Kidney (tissue), 14 donors: ENCODE data around the gene IGF1. TPM values are rescaled to one million over a fixed set of nuclear protein-coding genes. Genes with fewer than 3 reads are reported as not detected.
A peak's percentile ranks its signal among the peaks of the same experiment; 100 is the strongest.

ENCODE experiments used
- DNase-seq, 5 donors: peaks; one replicate each; pipeline ENCODE4 v3.0.0-alpha.2; 2013 to 2020
- FAIRE-seq: peaks from 2 replicates; lab custom pipeline; 2012; peaks lifted over from hg19 to GRCh38; lab: Jason Lieb, UNC
- H3K27ac ChIP-seq, 2 donors: one replicate each; pipeline ENCODE4 v1.7.0; 2013; ENCODE audit warnings: low read depth in 2 of 2, low read length in 2 of 2, inconsistent platforms in 1 of 2
- H3K27me3 ChIP-seq: one replicate; pipeline ENCODE4 v1.7.1; 2013; ENCODE audit warnings: low read length, inconsistent platforms; ENCODE audit not compliant: control insufficient read depth, insufficient read depth
- H3K36me3 ChIP-seq, 3 donors: one replicate each; pipeline versions ENCODE4 v1.7.0 to v1.7.1; 2013; ENCODE audit warnings: low read length in 3 of 3, control low read depth in 1 of 3, inconsistent platforms in 1 of 3; ENCODE audit not compliant: insufficient read depth in 3 of 3, control insufficient read depth in 2 of 3
- H3K4me1 ChIP-seq, 3 donors: one replicate each; pipeline versions ENCODE4 v1.7.0 to v1.7.1; 2013; ENCODE audit warnings: low read length in 3 of 3, inconsistent platforms in 1 of 3, low read depth in 1 of 3; ENCODE audit not compliant: control insufficient read depth in 2 of 3, insufficient read depth in 2 of 3
- H3K4me3 ChIP-seq, 3 donors: one replicate each; pipeline versions ENCODE4 v1.7.0 to v1.8.1; 2013; ENCODE audit warnings: low read length in 3 of 3, control low read depth in 1 of 3, inconsistent platforms in 1 of 3
- H3K9ac ChIP-seq, 3 donors: one replicate each; pipeline versions ENCODE4 v1.7.0 to v1.7.1; 2013; ENCODE audit warnings: low read length in 3 of 3, control low read depth in 1 of 3, inconsistent platforms in 1 of 3
- H3K9me3 ChIP-seq, 3 donors: one replicate each; pipeline versions ENCODE4 v1.7.0 to v1.7.1; 2013; ENCODE audit warnings: low read length in 3 of 3, control low read depth in 1 of 3, inconsistent platforms in 1 of 3; ENCODE audit not compliant: control insufficient read depth in 2 of 3, insufficient read depth in 1 of 3
- intact Hi-C: fragments of 100-400 bp; cut with DNase I; formaldehyde crosslinking; loops from one replicate; pipeline ENCODE4 v1.11.1; 2022
- polyA plus RNA-seq: library from polyadenylated mRNA; stranded (reverse); fragments of 350-450 nt; fragmentation: Illumina TruSeq; extraction: RNeasy Lipid Tissue Mini Kit (QIAGEN cat#74804); gene quantifications from one replicate; pipeline ENCODE4 v1.2.3, GENCODE V29; 2014; ENCODE audit warnings: low read depth, low replicate concordance; ENCODE audit not compliant: insufficient read depth
- total RNA-seq: library from RNA; stranded (reverse); fragmentation: NEBNext Ultra II Directional; extraction: Animal tissue kit (Norgen Biotek cat#: 25700); gene quantifications from one replicate; pipeline ENCODE4 v1.2.1, GENCODE V29; 2021
- TF ChIP-seq, protein P1 (sequence below): IDR thresholded peaks from 3 replicates; pipeline ENCODE4 v1.5.1; 2012; ENCODE audit warnings: mild to moderate bottlenecking, moderate library complexity, borderline replicate concordance; ENCODE audit not compliant: insufficient read depth; ENCODE audit errors: extremely low read depth
- donor health status: control.
- donor health status: control.
- donor health status: control.
- donor health status: control.
- donor health status: control.
- donor health status: DM: yes; HTN: yes; CAD: no.
- donor health status: Normal renal cell carcinoma (clear cell type).

The IGF1 gene
- total and polyA plus RNA-seq, 2 donors from 2014 or later: 0.71 to 7.2 TPM

DNA sequence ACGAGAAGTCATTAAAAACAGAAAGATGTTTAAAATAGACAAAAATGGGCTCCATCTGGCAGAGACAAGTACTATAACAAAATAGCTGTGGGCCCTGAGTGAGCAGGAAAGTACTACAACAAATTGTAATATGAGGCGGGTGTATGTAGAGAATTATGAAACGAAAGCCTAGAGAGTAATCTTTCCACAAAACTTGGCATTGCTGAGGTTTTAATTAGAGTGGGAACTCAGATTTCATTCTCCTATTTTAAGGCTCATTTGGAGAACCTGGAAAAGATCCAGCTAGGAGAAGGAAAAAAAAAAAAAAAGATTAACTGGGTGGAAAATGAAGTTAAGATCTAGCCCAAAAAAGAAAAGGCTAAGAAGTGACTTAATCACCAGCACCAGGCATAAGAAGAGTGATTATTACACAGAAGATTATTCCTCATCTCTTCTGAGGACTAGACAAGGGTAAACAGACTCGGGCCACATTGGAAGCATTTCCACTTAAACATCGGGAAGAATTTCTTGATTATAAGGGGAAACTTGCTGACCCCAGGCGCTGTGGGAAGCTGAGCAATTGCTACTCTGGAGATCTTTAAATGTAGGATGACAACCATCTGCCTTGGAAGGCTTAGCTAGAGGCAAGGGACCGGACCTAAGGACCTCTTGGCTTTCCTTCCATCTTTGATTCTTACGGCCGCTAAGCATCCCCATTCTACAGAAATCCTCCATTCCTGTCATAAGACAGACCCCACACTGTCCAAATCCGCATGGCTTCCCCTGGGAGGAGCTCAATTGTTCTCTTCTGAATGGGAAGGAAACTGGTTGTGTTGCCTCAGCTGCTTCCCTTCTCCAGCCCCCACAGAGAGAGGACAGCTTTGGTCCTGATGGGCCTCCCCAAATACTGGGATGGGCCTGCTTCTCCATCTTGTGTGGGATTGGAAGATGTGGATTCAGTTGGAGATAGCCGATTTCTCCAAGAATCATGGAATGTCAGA is 40.6 kb downstream of the IGF1 start:
- intact Hi-C loops: no loop called here
- Histone ChIP-seq H3K9ac (no peak overlapping the region), H3K27ac (no peak overlapping the region), H3K9me3 (no peaks in the 10 kb centered on the region), H3K4me3 (no peak overlapping the region), H3K36me3 (no peaks in the 10 kb centered on the region), H3K27me3 (no peaks in the 10 kb centered on the region), H3K4me1 (no peaks in the 10 kb centered on the region)
- FAIRE-seq (no peak), DNase-seq (peak in 1 of 5 donors; percentile 44)
- TF ChIP-seq, protein P1, sequence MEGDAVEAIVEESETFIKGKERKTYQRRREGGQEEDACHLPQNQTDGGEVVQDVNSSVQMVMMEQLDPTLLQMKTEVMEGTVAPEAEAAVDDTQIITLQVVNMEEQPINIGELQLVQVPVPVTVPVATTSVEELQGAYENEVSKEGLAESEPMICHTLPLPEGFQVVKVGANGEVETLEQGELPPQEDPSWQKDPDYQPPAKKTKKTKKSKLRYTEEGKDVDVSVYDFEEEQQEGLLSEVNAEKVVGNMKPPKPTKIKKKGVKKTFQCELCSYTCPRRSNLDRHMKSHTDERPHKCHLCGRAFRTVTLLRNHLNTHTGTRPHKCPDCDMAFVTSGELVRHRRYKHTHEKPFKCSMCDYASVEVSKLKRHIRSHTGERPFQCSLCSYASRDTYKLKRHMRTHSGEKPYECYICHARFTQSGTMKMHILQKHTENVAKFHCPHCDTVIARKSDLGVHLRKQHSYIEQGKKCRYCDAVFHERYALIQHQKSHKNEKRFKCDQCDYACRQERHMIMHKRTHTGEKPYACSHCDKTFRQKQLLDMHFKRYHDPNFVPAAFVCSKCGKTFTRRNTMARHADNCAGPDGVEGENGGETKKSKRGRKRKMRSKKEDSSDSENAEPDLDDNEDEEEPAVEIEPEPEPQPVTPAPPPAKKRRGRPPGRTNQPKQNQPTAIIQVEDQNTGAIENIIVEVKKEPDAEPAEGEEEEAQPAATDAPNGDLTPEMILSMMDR: no peak

DNA sequence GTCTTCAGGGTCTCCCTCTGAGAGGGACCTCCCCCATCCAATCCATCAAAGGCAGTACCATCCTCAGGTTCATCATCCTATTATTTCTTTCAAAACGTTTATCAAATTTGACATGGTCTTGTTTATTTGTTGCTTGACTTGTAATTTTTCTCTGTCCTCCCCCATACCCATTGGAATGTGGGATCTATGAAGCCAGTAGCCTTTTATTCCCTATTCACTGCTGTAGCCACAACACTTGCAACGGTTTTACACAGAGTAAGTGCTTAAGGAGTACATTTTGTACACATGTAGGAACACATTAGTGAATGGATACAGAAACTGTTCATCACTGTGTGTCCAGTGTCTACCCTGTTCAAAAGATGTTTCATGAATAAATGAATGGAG is 41.5 kb downstream of the IGF1 start:
- Histone ChIP-seq H3K9me3 (no peaks in the 10 kb centered on the region), H3K27me3 (no peaks in the 10 kb centered on the region), H3K4me1 (no peaks in the 10 kb centered on the region), H3K36me3 (no peaks in the 10 kb centered on the region), H3K9ac (no peak overlapping the region), H3K27ac (no peak overlapping the region), H3K4me3 (no peak overlapping the region)
- intact Hi-C loops: no loop called here
- FAIRE-seq (no peak), DNase-seq (no peak)
- TF ChIP-seq, protein P1: no peak

DNA sequence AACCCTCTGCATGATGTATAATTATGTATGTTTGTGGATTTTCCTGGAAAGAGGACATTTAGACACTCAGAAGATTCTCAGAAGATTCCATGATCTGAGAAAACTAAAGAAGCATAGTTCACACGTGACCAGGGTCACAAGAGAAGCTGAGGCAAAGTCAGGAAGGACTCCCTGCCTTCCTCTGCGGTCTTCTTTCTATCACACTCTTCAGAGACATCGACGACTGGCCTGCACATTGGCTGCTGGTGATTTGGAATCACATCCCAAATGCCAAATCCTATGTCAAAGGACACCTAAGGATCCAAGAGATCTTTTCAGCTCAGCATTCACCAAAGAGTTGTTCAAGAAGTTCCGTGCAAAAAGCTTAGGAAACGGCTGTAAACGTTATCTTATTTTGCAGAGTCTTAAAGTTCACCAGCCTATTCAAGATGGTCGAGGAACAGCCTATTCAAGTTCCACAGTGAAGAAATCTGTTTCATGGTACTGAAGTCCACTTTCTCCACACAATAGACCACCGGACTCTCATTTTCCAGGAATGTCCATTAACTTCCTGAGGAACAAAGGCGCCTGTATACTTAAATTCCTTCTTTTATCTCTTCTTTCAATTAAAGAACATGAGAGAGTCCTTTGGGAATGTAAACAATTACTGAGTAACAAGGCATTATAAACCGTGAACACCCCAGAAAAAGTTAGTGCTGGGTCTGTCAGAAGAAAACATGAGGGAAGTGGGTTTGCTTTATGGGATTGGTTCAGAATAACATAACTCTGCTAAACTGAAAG is 42.1 kb downstream of the IGF1 start:
- no peak overlapping the region for H3K9ac ChIP-seq
- H3K36me3 ChIP-seq: no peaks in the 10 kb centered on the region
- FAIRE-seq (no peak), DNase-seq (no peak)
- H3K4me3 ChIP-seq: no peak overlapping the region
- no peaks in the 10 kb centered on the region for H3K4me1 ChIP-seq
- H3K27me3 ChIP-seq: no peaks in the 10 kb centered on the region
- H3K27ac ChIP-seq: no peak overlapping the region
- H3K9me3 ChIP-seq: no peaks in the 10 kb centered on the region
- intact Hi-C loops: no loop called here
- TF ChIP-seq, protein P1: no peak
